ENCODE data around the gene ZNF143.

GRCh38 chr11:9550191-9550628, 89.4 kb downstream of the ZNF143 start:
- TF ChIP-seq CTCF (conservative IDR thresholded peaks at IDR 0.05) (no peak), ZFX (IDR thresholded peaks at IDR 0.05) (no peak)
